GOT3 (cell line): ENCODE data around the gene USF1.
"Not testable (repeated sequence)": the region's sequence is repeated elsewhere in the genome, so short reads cannot be mapped to it uniquely, and the experiment has no call there.

Source experiments
- DNase-seq: peaks from one replicate; lab custom pipeline; 2025; ENCODE audit warnings: mixed read lengths; lab: John Stamatoyannopoulos, UW

Gene USF1

GRCh38 chr1:161079436-161080110, 33.8 kb upstream of the USF1 start:
- DNase-seq, result no peak

DNA sequence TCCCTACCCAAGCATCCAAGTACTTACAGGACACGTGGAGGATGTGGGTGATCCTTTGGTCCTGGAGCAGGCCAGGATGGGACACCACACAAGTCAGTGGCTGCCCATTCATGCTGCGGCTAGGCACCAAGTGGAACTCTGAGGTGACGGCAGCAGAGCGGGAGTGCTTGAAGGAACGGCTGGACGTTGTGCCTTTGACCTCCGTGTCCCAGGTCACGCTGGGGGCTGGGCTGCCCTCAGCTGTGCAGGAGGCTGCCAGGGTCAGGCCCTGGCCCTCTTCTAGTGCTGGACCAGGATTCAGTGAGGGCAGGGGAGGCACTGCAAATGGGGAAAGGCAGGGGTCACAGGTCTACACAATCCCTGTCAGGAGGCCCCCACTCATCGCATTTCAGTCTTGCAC, 31.6 kb upstream of the USF1 start:
- no peak for DNase-seq

GRCh38 chr1:161076410-161076809, 30.6 kb upstream of the USF1 start:
- DNase-seq, result no peak

DNA sequence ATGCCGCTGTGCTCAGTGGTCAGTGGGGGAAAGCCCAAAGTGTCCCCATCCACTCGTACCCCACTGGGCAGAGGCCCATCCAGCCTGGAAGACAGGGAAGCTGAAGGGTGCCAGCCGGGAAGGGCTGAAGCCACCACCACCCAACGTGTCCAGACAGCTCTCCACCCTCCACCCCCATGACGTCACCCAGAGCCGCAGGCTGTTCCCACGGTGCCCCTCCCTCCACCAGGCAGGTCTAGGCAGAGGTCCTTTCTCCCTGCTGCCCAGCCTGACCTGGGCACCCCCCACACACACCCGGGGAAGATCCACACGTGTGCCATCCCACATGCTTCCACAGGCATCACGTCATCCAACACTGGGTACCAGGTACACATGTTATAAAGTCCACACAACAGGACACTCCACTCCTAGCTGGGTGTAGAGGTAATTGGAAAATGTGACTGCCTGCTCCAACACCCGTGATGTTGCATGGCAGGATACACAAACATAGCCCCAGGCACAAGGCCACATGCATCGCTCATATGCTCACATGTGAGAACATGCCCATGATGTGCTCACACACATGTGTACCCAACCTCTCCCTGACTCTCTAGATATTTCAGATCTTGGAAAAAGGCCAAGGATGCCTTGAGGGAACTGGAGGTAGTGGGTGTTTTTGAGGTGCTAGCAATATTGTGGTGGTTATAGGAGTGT, 29.0 kb upstream of the USF1 start:
- no peak for DNase-seq

DNA sequence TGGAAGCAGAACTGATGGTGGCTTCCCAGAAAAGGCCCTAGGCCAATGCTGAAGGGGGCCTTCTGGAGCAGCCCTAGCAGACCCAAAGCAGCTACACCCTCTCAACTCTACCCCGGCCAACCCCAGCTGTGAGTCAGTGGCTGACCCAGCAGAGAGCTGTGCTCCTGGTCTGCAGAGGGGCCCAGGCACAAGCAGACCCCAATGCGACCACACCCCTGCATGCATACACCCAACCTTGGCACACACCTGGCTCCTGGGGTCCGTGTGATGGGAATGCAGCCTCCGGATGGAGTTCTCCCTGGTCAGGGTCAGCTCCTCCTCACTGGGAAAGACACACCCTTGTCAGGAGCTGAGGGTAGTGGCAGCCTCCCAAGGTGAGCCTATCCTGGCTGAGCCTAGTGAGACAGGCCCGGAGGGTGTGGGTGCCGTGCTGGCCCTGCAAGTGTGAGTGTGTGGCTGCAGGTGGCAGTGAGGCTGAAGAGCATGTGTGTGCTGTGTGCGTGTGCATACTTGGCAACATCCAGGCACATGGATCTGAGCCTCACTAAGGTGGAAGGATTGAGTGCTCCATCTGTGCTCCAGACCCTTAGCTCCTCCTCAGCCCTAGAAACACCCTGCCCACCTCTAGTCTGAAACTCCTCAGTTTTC, 27.8 kb upstream of the USF1 start:
- DNase-seq, result no peak

GRCh38 chr1:161072751-161073449, 27.1 kb upstream of the USF1 start:
- DNase-seq, result no peak

GRCh38 chr1:161071886-161072371, 26.2 kb upstream of the USF1 start:
- no peak for DNase-seq

GRCh38 chr1:161070761-161071160, 25.0 kb upstream of the USF1 start:
- no peak for DNase-seq

GRCh38 chr1:161069731-161070270, 24.0 kb upstream of the USF1 start, which contains the start of gene ARHGAP30:
Gene ARHGAP30, minus strand, starts transcription at chr1:161069891. Its CDS starts 267 bp downstream, at chr1:161069624.
- no peak for DNase-seq

DNA sequence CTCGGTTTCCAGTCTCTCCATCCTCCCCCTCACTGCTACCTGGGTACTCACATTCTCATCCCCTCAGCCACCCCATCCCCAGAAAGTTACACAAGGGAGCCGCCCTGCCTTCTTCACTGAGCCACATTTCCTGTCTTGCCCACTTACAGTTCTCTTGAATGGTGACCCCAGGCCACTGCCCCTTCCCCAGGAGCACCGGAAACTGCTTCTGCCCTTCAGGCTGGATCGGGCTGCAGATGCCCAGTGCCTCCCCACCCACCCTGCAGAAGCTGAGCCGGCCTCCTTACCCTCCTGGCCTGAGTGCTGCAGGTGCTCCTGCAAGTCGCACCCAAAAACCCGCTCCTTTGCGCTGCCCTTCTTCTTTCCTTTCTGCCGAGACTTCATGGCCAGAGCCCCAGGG, 23.5 kb upstream of the USF1 start:
- no peak for DNase-seq

DNA sequence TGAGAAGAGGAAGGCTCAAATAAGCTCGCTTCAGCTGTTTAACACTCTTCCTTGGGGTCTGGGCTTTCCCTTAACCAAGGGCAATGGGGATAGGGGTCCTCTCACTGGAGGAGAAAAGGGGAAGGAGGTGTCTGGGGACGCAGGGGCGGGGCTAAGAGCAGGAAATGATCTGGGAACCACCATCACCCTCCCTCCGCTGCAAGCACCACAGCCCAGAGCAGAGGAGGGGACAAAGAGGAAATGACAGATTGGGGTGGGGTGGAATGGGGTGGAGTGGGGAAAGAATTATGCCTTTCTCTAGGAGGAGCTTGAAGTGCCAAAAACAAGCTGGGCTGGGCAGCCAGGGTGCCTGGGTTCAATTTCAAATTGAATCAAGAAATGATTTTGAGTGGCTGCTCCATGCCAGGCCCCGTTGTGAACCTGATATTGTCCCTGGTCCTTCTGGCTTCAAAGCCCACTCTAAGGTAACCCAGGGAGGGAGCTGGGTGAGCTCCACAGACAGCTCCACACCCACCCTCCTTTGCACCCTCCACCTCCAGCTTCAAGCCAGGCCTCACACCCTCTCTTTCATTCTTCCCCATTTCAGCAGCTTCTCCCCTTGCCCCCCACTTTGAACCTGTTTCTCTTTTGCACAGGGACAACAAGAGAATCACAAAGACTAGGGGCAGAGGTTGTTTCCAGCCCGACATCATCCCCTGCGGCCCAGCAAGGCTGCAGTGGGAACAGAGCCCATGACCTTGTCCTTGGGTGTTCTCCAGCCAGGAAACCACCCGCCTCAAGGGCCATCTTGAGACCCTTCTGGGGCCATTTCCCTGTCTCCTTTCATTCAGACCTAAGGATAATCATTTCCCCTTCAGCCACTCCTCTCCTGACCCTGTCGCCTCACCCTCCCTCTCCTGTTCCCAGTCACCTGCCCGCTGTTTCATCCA, 22.8 kb upstream of the USF1 start:
- DNase-seq, result no peak

GRCh38 chr1:161066694-161067093, 20.9 kb upstream of the USF1 start:
- no peak for DNase-seq

GRCh38 chr1:161065681-161066080, 19.9 kb upstream of the USF1 start:
- not testable (repeated sequence) for DNase-seq

- not testable (repeated sequence) for DNase-seq
Observed at GRCh38 chr1:161063936-161064335, 18.2 kb upstream of the USF1 start.

DNA sequence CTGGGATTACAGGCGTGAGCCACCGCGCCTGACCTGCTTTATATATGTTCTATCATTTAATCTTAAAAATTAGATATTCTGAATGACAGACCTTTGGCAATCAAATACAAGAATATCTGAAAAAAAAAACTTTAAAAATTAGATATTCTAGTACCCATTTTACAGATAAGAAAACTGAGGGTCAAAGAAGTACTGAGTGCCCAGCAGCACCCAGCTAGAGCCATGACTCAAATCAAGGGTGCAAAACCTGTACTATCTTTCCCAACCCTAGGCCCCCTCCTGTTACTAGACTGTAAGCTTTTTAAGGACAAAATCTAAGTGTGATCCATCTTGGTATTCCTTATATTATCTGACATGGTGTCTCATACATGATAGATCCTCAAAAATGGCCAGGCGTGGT, 15.6 kb upstream of the USF1 start:
- DNase-seq, result no peak

DNA sequence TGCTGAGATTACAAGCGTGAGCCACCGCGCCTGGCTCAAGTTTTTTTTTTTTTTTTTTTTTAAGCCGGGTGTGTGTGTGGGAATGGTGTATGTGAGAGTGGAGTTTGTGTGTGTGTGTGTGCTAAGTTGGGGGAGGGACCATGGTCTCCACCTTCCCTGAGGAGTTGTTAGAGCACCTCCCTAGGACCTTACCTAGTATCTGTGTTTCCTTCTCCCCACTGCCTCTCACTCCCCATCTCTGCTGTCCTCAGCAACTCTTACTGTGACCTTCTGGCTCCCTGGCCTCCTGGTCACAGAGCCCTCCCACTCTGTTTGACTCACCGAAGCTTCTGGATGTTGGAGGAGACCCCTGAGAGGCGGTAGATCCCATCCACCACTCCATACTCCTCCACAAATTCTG, 13.5 kb upstream of the USF1 start:
- DNase-seq, result no peak

DNA sequence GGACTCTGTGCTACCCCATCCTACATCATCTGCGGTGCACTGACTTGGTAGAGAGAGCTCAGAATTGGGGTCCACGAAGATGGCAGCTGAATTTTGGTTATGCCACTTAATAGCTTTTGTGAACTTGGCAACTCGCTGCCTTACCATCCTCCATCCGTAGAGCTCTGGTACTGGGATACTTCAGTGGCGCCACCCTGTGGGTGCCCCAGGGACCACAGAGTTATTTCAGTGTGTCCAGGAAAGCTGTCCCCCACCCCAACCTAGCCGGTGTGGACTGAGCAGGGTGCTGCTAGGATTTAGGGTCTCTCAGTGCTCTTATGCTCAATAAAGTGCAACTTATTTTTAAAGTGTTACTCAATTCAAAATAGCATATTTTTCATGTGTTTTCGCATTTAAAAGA, 9.0 kb upstream of the USF1 start:
- no peak for DNase-seq

DNA sequence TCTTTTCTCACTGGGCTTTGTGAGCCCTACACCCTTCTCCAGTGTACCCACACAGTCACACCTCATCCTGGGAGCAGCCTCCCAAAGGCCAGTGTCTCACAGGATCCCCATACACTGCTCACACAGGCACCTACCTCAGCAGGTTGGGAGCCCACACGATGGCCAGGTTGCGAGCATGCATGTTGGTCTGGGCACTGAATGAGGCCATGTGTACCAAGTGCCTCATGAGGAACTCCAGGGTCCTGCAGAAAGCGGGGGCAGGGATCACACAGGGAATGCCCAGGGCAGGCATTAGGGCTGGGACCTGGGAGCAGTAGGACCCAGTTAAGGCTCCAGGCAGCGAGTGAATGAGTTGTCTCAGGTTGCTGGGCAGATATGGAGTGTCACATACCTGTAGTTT, 8.5 kb upstream of the USF1 start:
- no peak for DNase-seq

GRCh38 chr1:161052899-161053298, 7.1 kb upstream of the USF1 start:
- no peak for DNase-seq

- DNase-seq, result no peak
Observed at GRCh38 chr1:161051219-161051618, 5.4 kb upstream of the USF1 start.
